Measurements from ENCODE around the gene TEDC2.
"Not testable (repeated sequence)": the region's sequence is repeated elsewhere in the genome, so short reads cannot be mapped to it uniquely, and the experiment has no call there.

TEDC2 gene, protein sequence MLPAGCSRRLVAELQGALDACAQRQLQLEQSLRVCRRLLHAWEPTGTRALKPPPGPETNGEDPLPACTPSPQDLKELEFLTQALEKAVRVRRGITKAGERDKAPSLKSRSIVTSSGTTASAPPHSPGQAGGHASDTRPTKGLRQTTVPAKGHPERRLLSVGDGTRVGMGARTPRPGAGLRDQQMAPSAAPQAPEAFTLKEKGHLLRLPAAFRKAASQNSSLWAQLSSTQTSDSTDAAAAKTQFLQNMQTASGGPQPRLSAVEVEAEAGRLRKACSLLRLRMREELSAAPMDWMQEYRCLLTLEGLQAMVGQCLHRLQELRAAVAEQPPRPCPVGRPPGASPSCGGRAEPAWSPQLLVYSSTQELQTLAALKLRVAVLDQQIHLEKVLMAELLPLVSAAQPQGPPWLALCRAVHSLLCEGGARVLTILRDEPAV

GRCh38 chr16:2459647-2460390 is at the start of gene TEDC2:
Gene TEDC2, plus strand, starts transcription at chr16:2460109. Its CDS starts 36 bp downstream, at chr16:2460145.
- peak; percentile 95 for DNase-seq (ENCODE audit: low read depth)

DNA sequence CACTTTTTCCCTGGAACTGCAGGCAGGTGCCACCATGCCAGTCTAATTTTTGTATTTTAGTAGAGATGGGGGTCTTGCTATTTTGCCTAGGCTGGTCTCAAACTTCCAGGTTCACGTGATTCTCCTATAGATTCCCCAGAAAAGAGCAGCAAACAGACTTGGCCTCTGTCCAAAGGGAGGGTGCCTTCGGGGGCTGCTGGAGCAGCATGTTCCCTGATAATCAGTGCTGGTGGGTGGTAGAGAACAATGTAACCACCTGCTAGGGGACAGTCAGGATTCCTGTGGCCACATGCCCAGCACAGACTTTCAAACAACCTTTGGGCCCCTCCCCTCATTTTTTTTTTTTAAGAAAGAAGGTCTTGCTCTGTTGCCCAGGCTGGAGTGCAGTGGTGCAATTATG is 44.8 kb upstream of the TEDC2 start:
- DNase-seq (ENCODE audit: low read depth), result no peak

DNA sequence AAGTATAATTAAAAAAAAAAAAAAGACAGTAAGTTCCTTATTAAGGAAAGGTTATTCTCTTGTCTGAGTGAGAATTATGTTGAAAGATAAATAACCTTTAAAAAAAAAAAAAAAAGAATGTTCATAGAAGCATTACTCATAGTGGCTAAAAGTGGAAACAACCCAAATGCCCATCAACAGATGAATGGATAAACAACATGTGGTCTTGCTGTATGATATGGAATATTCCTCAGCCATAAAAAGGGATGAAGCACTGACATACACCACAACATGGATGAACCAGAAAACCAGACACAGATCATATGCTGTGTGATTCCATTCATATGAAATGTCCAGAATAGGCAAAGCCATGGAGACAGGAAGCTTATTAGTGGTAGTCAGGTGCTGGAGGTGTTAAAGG is 39.9 kb upstream of the TEDC2 start:
- DNase-seq (ENCODE audit: low read depth), result no peak

GRCh38 chr16:2422123-2422867 is 37.6 kb upstream of the TEDC2 start:
- DNase-seq (ENCODE audit: low read depth), result no peak

- DNase-seq (ENCODE audit: low read depth), result no peak
Observed at GRCh38 chr16:2424061-2425007, 35.6 kb upstream of the TEDC2 start.

DNA sequence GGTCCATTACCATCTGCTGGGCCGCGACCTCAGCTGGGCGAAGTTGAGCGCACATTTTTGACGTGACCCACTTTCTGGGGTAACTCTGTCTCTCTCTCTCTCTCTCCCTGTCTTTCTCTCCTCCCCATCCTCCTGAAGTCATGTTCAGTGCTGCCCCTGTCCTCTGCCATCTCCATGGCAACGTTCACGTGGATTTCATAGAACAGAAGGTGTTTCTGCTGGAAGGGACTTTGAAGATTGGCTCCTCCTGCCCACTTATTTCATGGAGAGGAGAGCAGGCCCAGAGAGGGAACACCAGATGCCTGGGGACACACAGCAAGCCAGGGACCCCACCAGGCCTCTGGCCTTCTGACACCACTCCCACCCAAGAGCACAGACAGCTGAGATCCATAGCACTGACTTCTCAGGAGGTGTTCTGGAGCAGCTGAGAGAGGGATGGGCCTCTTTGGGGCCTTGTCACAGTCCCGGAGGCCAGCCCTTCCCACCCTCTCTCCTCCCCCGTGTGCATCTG is 34.8 kb upstream of the TEDC2 start:
- no peak for DNase-seq (ENCODE audit: low read depth)

DNA sequence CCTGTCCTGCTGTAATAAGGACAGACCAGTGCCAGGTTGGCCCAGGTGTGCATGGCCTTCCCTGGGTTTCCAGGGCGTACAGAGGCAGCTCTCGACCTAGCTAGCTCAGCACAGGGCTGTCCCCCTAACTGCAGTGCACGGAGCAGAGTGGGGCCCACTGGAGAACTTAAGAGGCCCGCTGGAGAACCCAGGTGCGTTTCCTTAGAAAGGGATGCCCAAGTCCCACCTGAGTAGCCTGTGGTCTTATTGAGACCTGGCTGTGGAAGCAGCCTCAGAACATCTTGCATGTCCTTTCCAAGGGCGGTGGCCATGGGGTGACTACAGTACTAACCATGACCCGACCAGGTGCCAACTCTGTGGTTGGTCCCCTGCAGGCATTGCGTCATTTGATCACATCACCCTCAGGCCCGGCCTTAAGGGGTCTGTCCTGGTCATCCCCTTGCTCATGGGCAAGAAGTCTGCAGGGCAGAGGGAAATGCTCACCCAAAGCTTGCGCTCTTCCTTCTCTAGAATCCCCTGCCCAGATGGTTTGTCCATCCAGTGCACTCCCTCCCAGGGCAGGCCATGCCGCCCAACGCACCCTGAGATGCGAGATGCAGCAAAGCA is 34.0 kb upstream of the TEDC2 start:
- DNase-seq (ENCODE audit: low read depth), result no peak

- no peak for DNase-seq (ENCODE audit: low read depth)
Observed at GRCh38 chr16:2426941-2427361, 33.0 kb upstream of the TEDC2 start.

DNA sequence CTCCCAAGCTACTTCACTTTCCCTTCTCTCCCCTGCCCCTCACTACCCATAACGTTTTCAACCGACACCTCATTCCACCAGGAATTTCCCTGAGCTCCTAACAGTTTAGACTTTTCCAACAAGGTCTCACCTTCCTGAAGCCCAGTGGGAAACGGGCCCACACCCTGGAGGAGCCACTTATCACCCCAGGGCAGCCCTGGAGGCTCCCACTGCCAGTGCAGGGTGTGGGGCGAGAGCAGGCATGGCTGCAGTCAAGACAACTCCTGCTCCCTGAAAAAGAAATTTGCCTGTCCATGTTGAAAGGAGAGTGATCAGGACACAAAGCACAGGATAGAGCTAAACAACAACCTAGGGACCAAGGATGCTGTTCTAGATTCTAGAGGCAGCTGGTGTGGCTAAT is 32.4 kb upstream of the TEDC2 start:
- no peak for DNase-seq (ENCODE audit: low read depth)

- DNase-seq (ENCODE audit: low read depth), result no peak
Observed at GRCh38 chr16:2428051-2428783, 31.7 kb upstream of the TEDC2 start.

GRCh38 chr16:2428784-2429033 is 31.2 kb upstream of the TEDC2 start:
- DNase-seq (ENCODE audit: low read depth), result no peak

DNA sequence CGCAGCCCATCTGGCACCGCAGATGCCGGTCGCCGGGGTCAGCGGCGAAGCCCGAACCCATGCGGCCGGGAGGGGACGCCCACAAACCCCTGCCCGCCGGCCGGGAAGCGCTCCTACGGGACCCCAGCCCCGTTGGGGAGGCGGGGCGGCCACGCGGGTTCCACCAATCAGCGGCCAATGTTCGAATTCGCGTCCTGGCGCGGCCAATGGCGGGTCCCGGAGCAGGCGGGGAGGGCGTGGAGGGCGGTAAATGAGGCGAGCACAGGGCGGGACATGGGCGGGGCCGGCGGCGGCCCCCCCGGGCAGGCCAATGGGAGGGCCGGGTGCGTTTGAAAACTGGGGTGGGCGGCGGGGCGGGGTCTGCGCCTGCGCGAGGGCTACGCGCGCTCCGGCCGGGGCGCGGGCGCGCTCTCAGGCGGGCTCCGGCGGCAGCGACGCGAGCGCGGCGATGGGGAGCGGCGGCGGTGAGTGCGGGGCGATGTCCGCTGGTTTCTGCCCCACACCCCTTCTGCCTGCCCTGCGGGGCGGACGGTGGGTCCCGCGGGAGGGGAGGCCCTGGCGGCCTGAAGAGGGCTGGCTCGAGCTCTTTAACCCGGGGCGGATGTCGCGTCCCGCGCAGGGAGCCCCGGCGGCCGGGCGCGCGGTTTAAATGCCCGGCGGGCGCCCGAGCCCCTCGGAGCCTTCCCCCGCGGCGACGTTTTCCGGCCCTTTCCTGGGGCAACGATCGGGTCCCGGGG is 30.7 kb upstream of the TEDC2 start, which contains the start of gene CCNF:
Gene CCNF (plus strand): TSS at position 414 of the 737 bp plus-strand sequence. CDS start 35 bp downstream, at position 449.
- peak; percentile 96 for DNase-seq (ENCODE audit: low read depth)

- no peak for DNase-seq (ENCODE audit: low read depth)
Observed at GRCh38 chr16:2429771-2430663, 29.9 kb upstream of the TEDC2 start.

DNA sequence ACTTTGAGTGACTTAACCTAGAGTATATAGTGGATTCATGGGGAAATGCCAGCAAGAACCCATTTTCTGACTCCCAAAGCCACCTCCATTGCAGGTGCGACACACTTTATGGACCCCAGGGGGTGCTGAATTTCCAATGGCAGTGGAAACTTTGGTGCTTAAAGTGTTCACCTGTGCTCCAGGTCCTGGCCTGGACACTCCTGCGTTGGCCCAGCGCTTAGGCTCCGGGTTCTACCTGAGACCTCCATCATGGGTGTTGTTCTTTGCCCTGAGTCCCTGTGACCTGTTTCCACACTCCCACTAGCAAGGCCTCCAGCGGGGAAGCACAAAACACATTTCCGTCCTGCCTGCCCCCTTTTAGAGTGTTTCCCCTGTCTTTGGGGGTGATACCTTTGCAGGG is 27.6 kb upstream of the TEDC2 start:
- no peak for DNase-seq (ENCODE audit: low read depth)

DNA sequence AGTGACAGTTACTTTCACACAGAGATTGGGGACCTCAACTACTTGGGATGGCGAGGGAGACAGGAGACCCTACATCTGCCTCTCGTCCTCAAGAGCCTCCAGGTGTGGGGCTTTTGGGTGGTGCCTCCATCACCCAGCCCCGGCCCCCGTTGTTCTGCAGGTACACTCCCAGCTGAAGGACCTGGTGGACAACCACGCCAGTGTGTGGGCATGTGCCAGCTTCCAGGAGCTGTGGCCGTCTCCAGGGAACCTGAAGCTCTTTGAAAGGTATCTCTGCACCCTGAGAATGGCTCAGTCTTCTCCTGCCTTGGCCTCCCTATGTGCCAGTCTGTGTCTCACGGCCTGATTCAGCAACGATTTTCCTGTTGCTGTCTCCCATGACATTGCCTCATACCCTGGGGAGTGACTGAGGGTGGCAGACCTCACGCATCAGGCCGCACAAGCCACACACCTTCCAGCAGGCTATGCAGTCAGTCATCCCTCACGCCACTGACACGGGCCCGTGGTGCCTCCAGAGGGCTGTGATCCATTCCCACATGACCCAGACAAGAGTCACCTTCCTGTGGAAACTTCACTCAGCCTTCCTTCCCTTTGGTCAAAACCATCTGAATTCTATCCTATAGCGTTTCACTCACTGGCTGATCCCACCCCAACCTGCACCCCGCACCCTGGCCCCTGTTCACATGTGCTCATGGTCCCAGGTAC is 27.0 kb upstream of the TEDC2 start:
- no peak for DNase-seq (ENCODE audit: low read depth)

GRCh38 chr16:2435236-2435635 is 24.7 kb upstream of the TEDC2 start:
- not testable (repeated sequence) for DNase-seq (ENCODE audit: low read depth)

GRCh38 chr16:2436110-2436509 is 23.8 kb upstream of the TEDC2 start:
- DNase-seq (ENCODE audit: low read depth), result no peak
